ENCODE measurements around the gene FSTL3.
"Not testable (repeated sequence)": the region's sequence is repeated elsewhere in the genome, so short reads cannot be mapped to it uniquely, and the experiment has no call there.

Gene FSTL3

GRCh38 chr19:718251-718951, 42.2 kb downstream of the FSTL3 start:
- no peak for DNase-seq

DNA sequence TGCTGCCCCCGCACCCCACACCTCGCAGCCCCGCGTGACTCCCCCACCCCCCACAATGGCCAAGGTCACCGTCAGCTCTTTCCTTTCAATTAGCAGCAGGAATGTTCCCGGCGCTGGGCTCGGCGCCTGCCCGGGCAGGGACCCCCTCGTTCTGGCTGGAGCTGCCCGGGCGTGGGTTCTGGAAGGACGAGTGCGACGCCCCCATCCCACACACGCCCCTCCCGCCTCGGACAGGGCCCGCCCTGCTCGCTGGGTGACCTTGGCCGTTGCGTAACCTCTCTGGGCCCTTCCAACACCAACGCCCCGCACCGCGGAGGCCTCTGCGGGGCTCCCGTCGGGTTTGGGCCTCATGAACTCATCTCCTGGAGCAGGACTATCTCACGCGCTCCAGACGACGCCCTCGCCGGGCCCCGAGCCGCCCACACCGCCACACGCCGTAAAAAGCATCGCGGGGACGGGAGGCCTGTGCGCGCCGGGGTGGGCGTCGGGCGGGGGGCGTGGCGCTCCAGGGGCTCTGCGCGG, 42.9 kb downstream of the FSTL3 start:
- no peak for DNase-seq

DNA sequence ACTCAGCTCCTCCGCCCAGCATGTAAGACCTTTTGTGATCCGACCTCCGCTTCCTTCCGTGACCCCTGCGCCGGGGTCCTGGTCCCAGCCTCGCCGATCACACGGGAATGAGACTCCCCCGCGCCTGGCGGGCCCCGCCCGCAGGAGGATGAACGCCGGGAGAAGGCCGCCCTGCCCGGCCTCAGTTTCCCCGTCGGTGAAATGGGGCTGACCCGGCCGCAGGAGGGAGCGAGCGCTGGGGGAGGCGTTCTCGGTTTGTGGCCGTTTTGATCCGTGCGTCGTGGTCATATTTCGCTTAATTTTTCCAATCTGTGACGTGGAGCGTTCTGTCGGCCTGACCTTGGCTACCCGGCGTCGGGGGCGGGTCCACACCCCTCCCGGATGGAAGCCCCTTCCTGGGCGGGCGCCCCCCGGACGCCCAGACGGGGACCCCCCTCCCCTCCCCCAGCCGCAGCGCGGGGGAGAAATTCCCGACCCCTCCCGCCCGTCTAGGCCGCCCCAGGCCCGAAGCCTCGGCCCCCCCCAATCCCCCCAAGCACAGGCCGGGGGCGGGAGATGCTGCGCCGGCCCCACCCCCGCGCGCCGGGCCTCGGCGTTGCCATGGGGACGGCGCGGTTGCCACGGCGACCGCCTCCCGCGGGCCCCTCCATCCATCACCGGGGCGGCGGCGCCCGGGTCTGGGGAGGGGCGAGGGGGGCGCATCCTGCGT, 43.6 kb downstream of the FSTL3 start:
- no peak for DNase-seq

DNA sequence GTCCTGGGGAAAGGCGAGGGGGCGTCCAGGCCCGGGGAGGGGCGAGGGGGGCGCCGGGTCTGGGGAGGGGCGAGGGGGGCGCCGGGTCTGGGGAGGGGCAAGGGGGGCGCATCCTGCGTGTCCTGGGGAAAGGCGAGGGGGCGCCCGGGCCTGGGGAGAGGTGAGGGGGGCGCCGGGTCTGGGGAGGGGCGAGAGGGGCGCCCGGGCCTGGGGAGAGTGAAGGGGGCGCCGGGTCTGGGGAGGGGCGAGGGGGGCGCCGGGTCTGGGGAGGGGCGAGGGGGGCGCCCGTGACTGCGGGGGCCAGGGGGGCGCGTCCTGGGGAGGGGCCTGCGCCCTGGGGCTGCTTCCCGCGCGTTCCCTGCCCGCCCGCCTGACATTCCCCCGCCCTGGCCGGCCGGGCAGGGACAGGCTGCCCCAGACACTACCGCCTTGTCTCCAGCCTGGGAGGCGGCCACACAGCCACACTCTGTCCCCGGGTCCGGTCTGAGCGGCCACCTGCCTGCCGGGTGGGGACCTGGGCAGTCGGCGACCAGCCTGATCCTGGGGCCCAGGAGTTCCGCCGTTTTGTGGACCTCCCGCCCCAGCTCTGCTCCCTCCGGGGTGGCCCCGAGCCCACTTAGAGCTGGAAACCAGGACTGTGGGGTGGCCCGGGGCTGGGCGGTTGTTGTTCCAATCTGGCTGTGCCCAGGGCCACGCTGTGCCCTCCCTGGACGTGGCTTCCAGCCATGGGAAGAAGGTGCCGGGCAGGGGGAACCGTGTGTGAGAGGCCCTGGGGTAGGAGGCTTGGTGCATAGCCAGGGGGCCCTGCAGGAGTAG, 44.4 kb downstream of the FSTL3 start:
- DNase-seq, result no peak

DNA sequence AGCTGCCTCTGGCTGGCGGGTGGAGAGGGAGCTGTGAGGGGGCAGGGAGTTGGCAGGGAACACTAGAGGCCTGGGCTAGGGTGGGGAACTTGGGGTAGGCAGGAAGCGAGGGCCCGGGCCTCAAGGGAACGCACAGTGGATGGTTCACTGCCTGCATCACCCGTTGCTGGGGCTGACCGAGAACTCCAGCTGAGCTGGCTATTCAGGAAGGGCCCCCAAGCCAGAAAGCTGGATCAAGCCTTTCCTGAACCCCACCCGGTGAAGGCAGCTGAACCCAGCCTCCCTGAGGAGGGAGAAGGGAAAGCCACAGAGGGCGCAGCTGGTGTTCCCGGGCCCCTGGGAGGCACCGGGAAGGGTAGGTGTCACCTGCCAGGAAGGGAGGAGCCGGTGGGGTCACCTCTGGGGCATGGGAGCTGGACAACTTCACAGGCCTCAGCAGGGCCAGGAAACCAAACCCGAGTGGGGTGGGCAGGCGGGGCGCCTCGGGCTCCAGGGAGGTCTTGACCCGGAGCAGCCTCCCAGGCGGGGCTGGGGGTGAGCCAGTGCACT, 46.4 kb downstream of the FSTL3 start:
- no peak for DNase-seq

DNA sequence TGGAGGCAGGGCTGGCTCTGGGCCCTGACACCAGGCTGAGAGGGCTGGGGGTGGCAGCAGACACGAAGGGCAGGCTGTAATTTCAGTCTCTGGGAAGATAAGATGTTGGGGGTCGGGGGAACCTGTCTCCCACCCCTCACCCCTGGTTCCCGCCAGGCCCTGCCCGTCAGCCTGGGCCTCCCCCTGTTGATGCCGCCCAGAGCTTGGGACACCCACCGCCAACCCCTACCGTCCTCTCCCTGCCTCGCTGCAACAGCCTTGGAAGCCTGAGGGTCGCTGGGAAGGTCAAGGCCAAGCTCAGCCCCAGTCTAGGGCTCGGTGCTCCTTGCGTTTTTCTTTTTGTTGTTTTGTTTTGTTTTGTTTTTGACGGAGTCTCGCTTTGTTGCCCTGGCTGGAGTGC, 47.1 kb downstream of the FSTL3 start:
- DNase-seq, result no peak

- DNase-seq, result no peak
Observed at GRCh38 chr19:723714-724113, 47.5 kb downstream of the FSTL3 start.

- DNase-seq, result no peak
Observed at GRCh38 chr19:725461-726089, 49.4 kb downstream of the FSTL3 start.

DNA sequence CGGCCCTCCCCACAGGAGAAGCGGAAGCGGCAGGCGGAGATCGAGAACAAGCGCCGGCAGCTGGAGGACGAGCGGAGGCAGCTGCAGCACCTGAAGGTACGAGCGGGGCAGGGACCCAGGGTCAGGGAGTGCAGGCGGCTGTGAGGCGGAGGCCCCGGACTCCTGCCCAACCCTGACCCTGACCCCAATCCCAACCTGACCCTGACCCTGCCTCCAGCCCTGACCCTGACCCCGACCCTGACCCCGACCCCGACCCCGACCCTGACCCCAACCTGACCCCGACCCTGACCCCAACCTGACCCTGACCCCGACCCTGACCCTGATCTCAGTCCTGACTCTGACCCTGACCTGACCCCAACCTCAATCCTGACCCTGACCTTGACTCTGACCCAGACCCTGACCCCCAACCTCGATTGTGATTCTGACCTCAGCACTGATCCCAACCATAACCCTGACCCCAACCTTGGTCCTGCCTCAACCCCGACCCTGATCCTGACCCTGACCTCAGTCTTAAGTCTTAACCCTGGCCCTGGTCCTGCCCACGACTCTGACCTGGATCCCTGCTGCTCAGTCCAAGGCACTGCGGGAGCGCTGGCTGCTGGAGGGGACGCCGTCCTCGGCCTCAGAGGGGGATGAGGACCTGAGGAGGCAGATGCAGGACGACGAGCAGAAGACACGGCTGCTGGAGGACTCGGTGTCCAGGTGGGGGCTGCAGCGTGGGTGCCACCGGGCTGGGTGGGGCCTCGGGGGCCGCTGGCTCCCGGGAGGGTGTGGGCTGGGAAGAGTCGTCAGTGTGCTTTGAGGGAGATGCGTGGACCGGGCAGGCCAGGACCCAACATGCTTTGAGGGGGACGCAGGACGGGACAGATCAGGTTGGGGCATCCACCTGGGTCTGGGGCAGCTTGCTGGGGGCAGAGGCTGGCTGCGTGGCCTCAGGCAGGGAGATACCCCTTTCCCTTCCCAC, 51.1 kb downstream of the FSTL3 start:
- DNase-seq, result no peak

GRCh38 chr19:728011-728410, 51.8 kb downstream of the FSTL3 start:
- DNase-seq, result no peak

DNA sequence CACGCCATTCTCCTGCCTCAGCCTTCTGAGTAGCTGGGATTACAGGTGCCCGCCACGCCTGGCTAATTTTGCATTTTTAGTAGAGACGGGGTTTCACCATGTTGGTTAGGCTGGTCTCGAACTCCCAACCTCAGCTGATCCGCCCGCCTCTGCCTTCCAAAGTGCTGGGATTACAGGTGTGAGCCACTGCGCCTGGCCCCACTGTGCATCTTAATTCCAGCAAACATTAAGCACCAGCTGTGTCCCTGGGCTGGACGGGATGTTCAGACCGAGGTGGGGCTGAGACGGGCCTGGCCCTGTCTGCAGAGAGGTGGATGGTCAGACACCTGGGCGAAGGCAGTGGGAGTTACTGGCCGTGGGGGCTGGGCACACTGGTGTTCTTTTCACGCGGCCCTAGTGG, 53.4 kb downstream of the FSTL3 start:
- DNase-seq, result not testable (repeated sequence)

DNA sequence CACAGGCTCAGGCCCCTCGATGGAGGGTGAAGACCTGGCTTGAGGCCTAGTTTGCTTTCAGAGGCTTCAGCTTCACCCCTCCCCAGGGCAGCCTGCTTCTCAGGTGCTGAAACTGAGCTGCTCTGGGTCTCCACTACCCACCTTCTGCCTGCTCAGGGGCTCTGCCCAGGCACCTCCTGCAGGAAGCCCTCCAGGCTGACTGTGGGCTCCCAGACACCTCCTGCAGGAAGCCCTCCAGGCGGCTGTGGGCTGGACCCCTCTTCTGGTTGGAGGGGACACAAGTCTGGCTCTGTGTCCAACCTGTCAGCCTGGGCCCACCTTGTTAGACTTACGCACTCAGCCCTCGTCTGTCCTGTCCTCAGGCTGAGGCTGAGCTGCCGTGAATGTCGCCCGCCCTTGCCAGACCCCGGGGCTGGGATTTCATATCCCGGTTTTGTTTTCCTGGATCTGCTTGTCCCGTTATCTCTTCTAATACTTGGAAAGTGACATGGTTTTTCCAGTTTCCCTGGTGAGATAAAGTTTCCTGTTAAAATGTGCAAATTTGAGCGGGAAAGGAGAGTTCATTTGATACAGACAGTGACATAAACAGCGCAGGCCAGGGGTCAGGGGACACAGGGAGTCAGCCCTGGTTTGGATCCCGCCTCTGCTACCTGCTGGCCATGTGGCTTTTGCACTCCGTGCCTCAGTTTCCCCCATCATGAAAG, 53.9 kb downstream of the FSTL3 start:
- DNase-seq, result no peak

DNA sequence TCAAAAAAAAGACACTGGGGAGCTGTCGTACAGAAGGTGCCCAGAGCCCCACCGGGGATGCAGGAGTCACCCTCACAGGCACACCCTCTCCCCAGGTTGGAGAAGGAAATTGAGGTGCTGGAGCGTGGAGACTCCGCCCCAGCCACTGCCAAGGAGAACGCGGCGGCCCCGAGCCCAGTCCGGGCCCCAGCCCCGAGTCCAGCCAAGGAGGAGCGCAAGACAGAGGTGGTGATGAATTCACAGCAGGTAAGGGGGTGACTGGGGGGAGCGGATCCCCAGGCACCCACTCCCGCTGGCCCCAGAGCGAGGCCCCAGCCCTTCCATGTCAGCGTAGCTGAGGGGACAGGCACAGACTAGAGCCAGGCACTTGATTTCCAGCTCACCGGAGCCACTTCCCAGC, 54.8 kb downstream of the FSTL3 start:
- DNase-seq, result no peak

DNA sequence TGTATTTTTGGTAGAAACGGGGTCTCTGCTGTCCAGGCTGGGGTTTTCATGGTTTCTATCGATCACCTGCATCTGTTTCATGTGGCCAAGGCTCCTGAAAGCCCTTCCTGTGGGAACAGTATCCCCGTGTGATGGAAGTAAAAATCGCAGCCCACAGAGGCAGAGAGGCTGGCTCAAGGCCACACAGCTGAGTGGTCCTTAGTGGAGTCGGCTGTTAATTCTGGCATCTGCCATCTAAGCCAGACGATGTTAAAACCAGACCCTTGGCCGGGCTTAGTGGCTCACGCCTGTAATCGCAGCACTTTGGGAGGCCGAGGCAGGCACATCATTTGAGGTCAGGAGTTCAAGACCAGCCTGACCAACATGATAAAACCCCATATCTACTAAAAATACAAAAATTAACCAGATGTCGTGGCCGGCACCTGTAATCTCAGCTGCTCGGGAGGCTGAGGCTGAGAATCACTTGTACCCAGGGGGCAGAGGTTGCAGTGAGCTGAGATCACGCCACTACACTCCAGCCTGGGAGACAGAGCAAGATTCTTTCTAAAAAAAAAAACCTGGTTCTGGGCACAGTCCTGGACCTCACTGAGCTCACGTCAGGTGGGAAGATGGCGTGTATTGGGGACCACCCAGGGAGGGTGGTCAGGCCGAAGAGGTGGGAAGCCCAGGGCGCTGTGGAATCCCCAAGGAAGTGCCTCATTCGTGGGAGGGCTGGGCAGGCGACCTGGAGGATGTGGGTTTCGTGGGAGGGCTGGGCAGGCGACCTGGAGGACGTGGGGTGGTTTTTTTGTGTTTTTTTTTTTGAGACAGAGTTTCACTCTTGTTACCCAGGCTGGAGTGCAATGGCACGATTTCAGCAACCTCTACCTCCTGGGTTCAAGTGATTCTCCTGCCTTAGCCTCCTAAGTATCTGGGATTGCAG, 56.2 kb downstream of the FSTL3 start:
- DNase-seq, result no peak
